Suprapubic skin (tissue), 4 donors: ENCODE results near the gene TGM3. TPM values are rescaled to one million over a fixed set of nuclear protein-coding genes. Genes with fewer than 3 reads are reported as not detected.

Source experiments
- DNase-seq, 2 donors: peaks; one replicate each; pipeline ENCODE4 v3.0.0-alpha.2; 2019; ENCODE audit warnings: low spot score in 2 of 2
- H3K27ac ChIP-seq: fragments of 200-600 bp; sonication (generic); one replicate; pipeline ENCODE4 v1.5.1; 2019
- H3K27me3 ChIP-seq: fragments of 200-600 bp; sonication (generic); one replicate; pipeline ENCODE4 v1.5.1; 2019
- H3K36me3 ChIP-seq: fragments of 200-600 bp; sonication (generic); one replicate; pipeline ENCODE4 v1.5.1; 2019
- H3K4me1 ChIP-seq: fragments of 200-600 bp; sonication (generic); one replicate; pipeline ENCODE4 v1.5.1; 2019
- H3K4me3 ChIP-seq: fragments of 200-600 bp; sonication (generic); one replicate; pipeline ENCODE4 v1.5.1; 2019; ENCODE audit warnings: mild to moderate bottlenecking
- H3K9me3 ChIP-seq: fragments of 200-600 bp; sonication (generic); one replicate; pipeline ENCODE4 v1.5.1; 2019
- EP300 ChIP-seq: sonication (generic); formaldehyde crosslinking; IDR thresholded peaks from one replicate; pipeline ENCODE4 v1.6.1; 2017; ENCODE audit warnings: antibody characterized with exemption
- POLR2A ChIP-seq, 2 donors: fragments of 450-650 bp; IDR thresholded peaks; one replicate each; pipeline ENCODE4 v1.6.1; 2017; ENCODE audit warnings: antibody characterized with exemption in 2 of 2, mild to moderate bottlenecking in 2 of 2, moderate library complexity in 2 of 2
- POLR2AphosphoS5 ChIP-seq, 3 donors: sonication (generic); formaldehyde crosslinking; IDR thresholded peaks; one replicate each; pipeline ENCODE4 v1.6.1; 2017; ENCODE audit warnings: antibody characterized with exemption in 3 of 3
- WGBS: methylation state at CpG from one replicate; pipeline ENCODE4 v1.1.5; 2018; 5-methylcytosine and 5-hydroxymethylcytosine counted together
- total RNA-seq, 4 donors: library from RNA; depleted of rRNA; stranded (reverse); fragments of >200 nt; gene quantifications; one replicate each; pipeline ENCODE4 v1.1.0, GENCODE V29; 2016
- TF ChIP-seq, protein P1 (sequence below), 2 donors: fragments of 200-600 bp in 1 of 2; fragments of 450-650 bp in 1 of 2; sonication (generic) in 1 of 2; IDR thresholded peaks; one replicate each; pipeline ENCODE4 v1.5.1; 2016 to 2019; ENCODE audit warnings: antibody characterized with exemption in 2 of 2, mild to moderate bottlenecking in 1 of 2, moderate library complexity in 1 of 2

TGM3 gene
- total RNA-seq, 4 donors from 2014 or later = 24.9 to 56.5 (median 44.8) TPM

- Histone ChIP-seq H3K4me3 (no peak overlapping the region), H3K9me3 (no peaks in the 10 kb centered on the region), H3K36me3 (no peaks in the 10 kb centered on the region), H3K4me1 (no peaks in the 10 kb centered on the region), H3K27ac (no peak overlapping the region), H3K27me3 (peaks cover 4% of the 10 kb centered on the region)
- TF ChIP-seq, protein P1, sequence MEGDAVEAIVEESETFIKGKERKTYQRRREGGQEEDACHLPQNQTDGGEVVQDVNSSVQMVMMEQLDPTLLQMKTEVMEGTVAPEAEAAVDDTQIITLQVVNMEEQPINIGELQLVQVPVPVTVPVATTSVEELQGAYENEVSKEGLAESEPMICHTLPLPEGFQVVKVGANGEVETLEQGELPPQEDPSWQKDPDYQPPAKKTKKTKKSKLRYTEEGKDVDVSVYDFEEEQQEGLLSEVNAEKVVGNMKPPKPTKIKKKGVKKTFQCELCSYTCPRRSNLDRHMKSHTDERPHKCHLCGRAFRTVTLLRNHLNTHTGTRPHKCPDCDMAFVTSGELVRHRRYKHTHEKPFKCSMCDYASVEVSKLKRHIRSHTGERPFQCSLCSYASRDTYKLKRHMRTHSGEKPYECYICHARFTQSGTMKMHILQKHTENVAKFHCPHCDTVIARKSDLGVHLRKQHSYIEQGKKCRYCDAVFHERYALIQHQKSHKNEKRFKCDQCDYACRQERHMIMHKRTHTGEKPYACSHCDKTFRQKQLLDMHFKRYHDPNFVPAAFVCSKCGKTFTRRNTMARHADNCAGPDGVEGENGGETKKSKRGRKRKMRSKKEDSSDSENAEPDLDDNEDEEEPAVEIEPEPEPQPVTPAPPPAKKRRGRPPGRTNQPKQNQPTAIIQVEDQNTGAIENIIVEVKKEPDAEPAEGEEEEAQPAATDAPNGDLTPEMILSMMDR (IDR thresholded peaks at IDR 0.05) = no peak
- TF ChIP-seq POLR2AphosphoS5 (IDR thresholded peaks at IDR 0.05) (no peak), EP300 (no peak), POLR2A (IDR thresholded peaks at IDR 0.05) (no peak)
- WGBS = 64% methylated on average over 4 of the region's 5 CpGs
- DNase-seq = no peak
Measured at GRCh38 chr20:2279253-2279779, 16.5 kb upstream of the TGM3 start.

DNA sequence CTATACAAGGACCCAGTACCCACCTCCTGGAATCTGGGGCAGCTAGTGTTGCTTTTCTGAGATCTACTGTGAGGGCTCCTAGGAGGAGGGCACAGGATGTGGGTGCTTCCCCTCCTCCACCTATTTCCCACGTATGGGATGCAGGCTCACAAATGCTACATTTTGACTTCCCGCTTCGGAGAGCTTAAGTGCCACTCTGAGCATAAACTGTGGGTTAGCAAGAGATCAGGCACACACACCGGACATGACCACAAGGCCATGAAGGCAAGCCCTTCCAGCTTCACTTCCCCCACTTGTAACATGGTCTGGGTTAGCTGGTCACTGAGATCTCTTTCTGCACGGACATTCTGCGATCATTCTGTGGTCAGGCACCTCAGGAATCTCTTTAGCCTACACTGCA lies 15.7 kb upstream of the TGM3 start:
- no peak for DNase-seq
- Histone ChIP-seq H3K36me3 (no peaks in the 10 kb centered on the region), H3K4me3 (no peak overlapping the region), H3K27ac (no peak overlapping the region), H3K4me1 (no peaks in the 10 kb centered on the region), H3K27me3 (peaks cover 4% of the 10 kb centered on the region), H3K9me3 (no peaks in the 10 kb centered on the region)
- TF ChIP-seq POLR2AphosphoS5 (IDR thresholded peaks at IDR 0.05) (no peak), EP300 (no peak), POLR2A (IDR thresholded peaks at IDR 0.05) (no peak)
- TF ChIP-seq, protein P1 (IDR thresholded peaks at IDR 0.05) = no peak
- WGBS = 79% methylated on average over 6 of the region's 6 CpGs

DNA sequence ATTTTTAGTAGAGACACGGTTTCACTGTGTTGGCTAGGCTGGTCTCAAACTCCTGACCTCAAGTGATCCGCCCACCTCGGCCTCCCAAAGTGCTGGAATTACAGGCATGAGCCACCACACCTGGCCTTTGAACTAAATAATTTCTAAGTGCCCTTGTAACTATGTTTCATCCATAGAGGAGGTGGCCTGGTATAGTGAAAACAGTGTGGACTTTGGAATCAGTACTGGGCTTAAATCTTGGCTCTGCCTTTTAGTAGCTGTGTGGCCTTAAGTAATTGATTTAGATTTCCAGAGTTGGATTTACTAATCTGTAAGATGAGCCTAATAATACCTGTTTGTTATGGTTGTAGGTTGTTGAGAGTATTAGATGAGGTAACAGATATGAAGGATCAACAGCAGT lies 14.2 kb upstream of the TGM3 start:
- H3K36me3 ChIP-seq = no peaks in the 10 kb centered on the region
- DNase-seq = no peak
- H3K4me1 ChIP-seq = no peaks in the 10 kb centered on the region
- H3K9me3 ChIP-seq = no peaks in the 10 kb centered on the region
- WGBS = 89% methylated on average over 3 of the region's 3 CpGs
- H3K4me3 ChIP-seq = no peak overlapping the region
- TF ChIP-seq, protein P1 (IDR thresholded peaks at IDR 0.05) = no peak
- TF ChIP-seq EP300 = no peak
- TF ChIP-seq POLR2A (IDR thresholded peaks at IDR 0.05) = no peak
- no peak for TF ChIP-seq POLR2AphosphoS5 (IDR thresholded peaks at IDR 0.05)
- H3K27ac ChIP-seq = no peak overlapping the region
- H3K27me3 ChIP-seq = peaks cover 4% of the 10 kb centered on the region

- Histone ChIP-seq H3K9me3 (no peaks in the 10 kb centered on the region), H3K36me3 (no peaks in the 10 kb centered on the region), H3K4me1 (no peaks in the 10 kb centered on the region), H3K27me3 (peaks cover 4% of the 10 kb centered on the region), H3K4me3 (no peak overlapping the region), H3K27ac (no peak overlapping the region)
- no peak for DNase-seq
- no peak for TF ChIP-seq POLR2AphosphoS5 (IDR thresholded peaks at IDR 0.05)
- TF ChIP-seq, protein P1 (IDR thresholded peaks at IDR 0.05) = no peak
- no peak for TF ChIP-seq EP300
- no peak for TF ChIP-seq POLR2A (IDR thresholded peaks at IDR 0.05)
- 64% methylated on average over 5 of the region's 5 CpGs for WGBS
Measured at GRCh38 chr20:2282181-2282580, 13.6 kb upstream of the TGM3 start.

GRCh38 chr20:2283706-2284423 lies 11.9 kb upstream of the TGM3 start:
- WGBS = 82% methylated on average over 4 of the region's 4 CpGs
- Histone ChIP-seq H3K27ac (no peak overlapping the region), H3K36me3 (no peaks in the 10 kb centered on the region), H3K4me1 (no peaks in the 10 kb centered on the region), H3K27me3 (no peaks in the 10 kb centered on the region), H3K4me3 (no peak overlapping the region), H3K9me3 (no peaks in the 10 kb centered on the region)
- no peak for TF ChIP-seq EP300
- no peak for TF ChIP-seq POLR2AphosphoS5 (IDR thresholded peaks at IDR 0.05)
- TF ChIP-seq POLR2A (IDR thresholded peaks at IDR 0.05) = no peak
- TF ChIP-seq, protein P1 (IDR thresholded peaks at IDR 0.05) = no peak
- DNase-seq = no peak
